Central memory CD8-positive, alpha-beta T cell (primary cell): ENCODE data around the gene NTSR2.

ENCODE experiments used
- ATAC-seq: fragments of 150-1000 bp; cut with Tn5 transposase; replicated peaks from 2 replicates; pipeline ENCODE4 v1.10.0; 2022; ENCODE audit warnings: mild to moderate bottlenecking, moderate FRiP score, moderate number of reproducible peaks; ENCODE audit not compliant: poor library complexity, severe bottlenecking; ENCODE audit errors: extremely low read depth
- DNase-seq, 2 donors: peaks; one replicate each; pipeline ENCODE4 v3.0.0; 2021; ENCODE audit warnings: low spot score in 2 of 2
- H3K27ac Mint-ChIP-seq: one replicate; pipeline ENCODE4 v1.8.0; 2022; ENCODE audit warnings: low read depth, mild to moderate bottlenecking, moderate library complexity, mixed read lengths
- H3K27me3 Mint-ChIP-seq: one replicate; pipeline ENCODE4 v1.8.0; 2022; ENCODE audit warnings: mixed read lengths
- H3K36me3 Mint-ChIP-seq: one replicate; pipeline ENCODE4 v1.8.0; 2022; ENCODE audit warnings: mild to moderate bottlenecking, moderate library complexity, mixed read lengths; ENCODE audit not compliant: insufficient read depth
- H3K4me1 Mint-ChIP-seq: one replicate; pipeline ENCODE4 v1.8.0; 2022; ENCODE audit warnings: mixed read lengths
- H3K4me3 Mint-ChIP-seq: one replicate; pipeline ENCODE4 v1.8.0; 2022; ENCODE audit warnings: mild to moderate bottlenecking, moderate library complexity, mixed read lengths
- H3K9me3 Mint-ChIP-seq: one replicate; pipeline ENCODE4 v1.8.0; 2022; ENCODE audit warnings: mixed read lengths

NTSR2 gene

GRCh38 chr2:11696736-11697102 is 26.7 kb upstream of the NTSR2 start:
- H3K4me1 Mint-ChIP-seq = peaks cover 4% of the 10 kb centered on the region
- H3K9me3 Mint-ChIP-seq = no peaks in the 10 kb centered on the region
- DNase-seq (no peak), ATAC-seq (no peak)
- no peaks in the 10 kb centered on the region for H3K36me3 Mint-ChIP-seq
- no peak overlapping the region for H3K4me3 Mint-ChIP-seq
- H3K27me3 Mint-ChIP-seq = no peaks in the 10 kb centered on the region
- H3K27ac Mint-ChIP-seq = no peak overlapping the region

DNA sequence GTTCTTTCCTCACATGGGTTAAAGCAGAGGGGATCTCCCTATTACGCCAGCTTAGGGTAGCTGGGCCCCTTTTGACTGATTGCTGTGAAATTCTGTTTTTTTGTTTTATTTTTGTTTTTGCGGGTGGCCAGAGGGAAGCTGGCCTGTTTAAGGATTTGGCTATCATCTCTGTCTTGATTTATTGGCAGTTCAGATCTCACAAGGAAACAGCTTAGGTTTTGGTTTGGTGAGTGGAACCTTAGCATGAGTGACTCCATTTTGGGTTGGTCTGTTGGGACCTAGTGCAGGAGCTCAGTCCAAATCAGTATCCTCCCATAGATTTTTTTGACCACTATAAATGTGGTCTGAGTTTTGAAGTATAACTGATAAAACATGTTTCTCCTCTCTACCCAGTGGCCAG is 25.6 kb upstream of the NTSR2 start:
- no peak for DNase-seq
- no peak overlapping the region for H3K27ac Mint-ChIP-seq
- H3K4me3 Mint-ChIP-seq = no peak overlapping the region
- H3K4me1 Mint-ChIP-seq = peaks cover 4% of the 10 kb centered on the region
- no peak for ATAC-seq
- no peaks in the 10 kb centered on the region for H3K9me3 Mint-ChIP-seq
- no peaks in the 10 kb centered on the region for H3K27me3 Mint-ChIP-seq
- no peaks in the 10 kb centered on the region for H3K36me3 Mint-ChIP-seq

GRCh38 chr2:11692966-11693521 is 23.0 kb upstream of the NTSR2 start:
- no peak overlapping the region for H3K4me3 Mint-ChIP-seq
- H3K27me3 Mint-ChIP-seq = peaks cover 5% of the 10 kb centered on the region
- no peaks in the 10 kb centered on the region for H3K9me3 Mint-ChIP-seq
- peak; percentile 48 to 51 for DNase-seq
- no peaks in the 10 kb centered on the region for H3K36me3 Mint-ChIP-seq
- H3K4me1 Mint-ChIP-seq = peaks cover 11% of the 10 kb centered on the region
- ATAC-seq = peak; percentile 70
- H3K27ac Mint-ChIP-seq = no peak overlapping the region

DNA sequence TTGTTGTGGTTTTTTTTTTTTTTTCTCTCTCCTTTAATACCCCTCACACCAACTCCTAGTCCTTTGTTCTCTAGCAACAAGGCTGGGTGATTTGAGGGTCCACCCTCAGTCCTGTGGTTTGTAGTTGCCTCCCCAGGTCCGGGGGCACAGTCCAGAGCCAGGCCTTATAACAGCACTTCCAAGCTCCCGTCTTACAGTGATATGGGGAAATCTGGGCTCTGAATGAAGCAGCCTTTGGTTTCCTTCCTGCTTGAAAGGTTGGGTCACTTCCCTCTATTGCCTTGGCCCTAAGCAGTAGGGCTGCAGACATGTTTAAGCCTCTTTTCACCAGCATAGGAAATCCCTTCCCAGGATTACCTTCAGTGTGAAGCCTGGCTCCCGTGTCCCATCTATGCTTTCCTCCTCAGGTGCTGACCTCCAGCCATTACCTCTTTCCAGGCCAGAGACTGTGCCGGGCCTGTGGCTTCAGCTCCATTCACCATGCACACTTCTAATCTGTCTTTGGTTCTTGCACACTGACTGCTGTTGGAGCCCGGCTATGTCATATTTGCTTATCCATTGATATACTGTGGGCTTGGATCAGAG is 21.2 kb upstream of the NTSR2 start:
- Mint-ChIP-seq H3K4me1 (peaks cover 12% of the 10 kb centered on the region), H3K27ac (no peak overlapping the region), H3K4me3 (no peak overlapping the region), H3K9me3 (no peaks in the 10 kb centered on the region), H3K36me3 (no peaks in the 10 kb centered on the region), H3K27me3 (peaks cover 11% of the 10 kb centered on the region)
- no peak for DNase-seq
- ATAC-seq = no peak

- Mint-ChIP-seq H3K4me3 (no peak overlapping the region), H3K4me1 (peaks cover 12% of the 10 kb centered on the region), H3K27ac (no peak overlapping the region), H3K36me3 (no peaks in the 10 kb centered on the region), H3K9me3 (no peaks in the 10 kb centered on the region), H3K27me3 (peaks cover 39% of the 10 kb centered on the region)
- DNase-seq (peak; percentile 64 to 67), ATAC-seq (peak; percentile 81)
Measured at GRCh38 chr2:11688222-11689069, 18.5 kb upstream of the NTSR2 start.

GRCh38 chr2:11687736-11688135 is 17.7 kb upstream of the NTSR2 start:
- Mint-ChIP-seq H3K27me3 (peaks cover 46% of the 10 kb centered on the region), H3K36me3 (no peaks in the 10 kb centered on the region), H3K27ac (no peak overlapping the region), H3K4me1 (peaks cover 9% of the 10 kb centered on the region), H3K4me3 (no peak overlapping the region), H3K9me3 (no peaks in the 10 kb centered on the region)
- ATAC-seq = no peak
- DNase-seq = no peak

- H3K36me3 Mint-ChIP-seq = peaks cover 3% of the 10 kb centered on the region
- peaks cover 17% of the 10 kb centered on the region for H3K4me1 Mint-ChIP-seq
- H3K27me3 Mint-ChIP-seq = peaks cover 54% of the 10 kb centered on the region
- no peaks in the 10 kb centered on the region for H3K9me3 Mint-ChIP-seq
- DNase-seq (no peak), ATAC-seq (no peak)
- H3K4me3 Mint-ChIP-seq = no peak overlapping the region
- no peak overlapping the region for H3K27ac Mint-ChIP-seq
Measured at GRCh38 chr2:11685906-11686470, 16.0 kb upstream of the NTSR2 start.

- Mint-ChIP-seq H3K9me3 (no peaks in the 10 kb centered on the region), H3K4me3 (no peak overlapping the region), H3K27me3 (peaks cover 54% of the 10 kb centered on the region), H3K27ac (no peak overlapping the region), H3K36me3 (peaks cover 3% of the 10 kb centered on the region), H3K4me1 (peaks cover 17% of the 10 kb centered on the region)
- DNase-seq (no peak), ATAC-seq (no peak)
Measured at GRCh38 chr2:11684894-11685460, 15.0 kb upstream of the NTSR2 start.

DNA sequence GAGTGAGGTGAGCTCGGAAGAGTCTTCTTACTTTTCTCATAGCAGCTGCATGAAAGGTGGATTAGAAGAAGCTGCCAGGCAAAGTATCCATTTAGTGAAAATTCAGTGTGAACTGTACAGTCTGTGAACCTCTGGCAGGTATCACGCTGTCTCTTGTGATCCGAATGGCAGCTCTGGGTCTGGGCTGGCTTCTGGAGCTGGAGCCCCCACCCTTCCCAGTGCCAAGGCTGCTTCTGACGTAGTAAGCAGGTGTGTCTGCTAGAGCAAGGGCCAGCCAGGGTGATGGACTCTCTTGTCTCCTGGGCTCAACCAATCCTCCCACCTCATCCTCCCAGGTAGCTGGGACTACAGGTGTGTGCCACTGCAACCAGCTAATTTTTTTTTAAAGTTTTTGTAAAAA is 14.0 kb upstream of the NTSR2 start:
- H3K4me1 Mint-ChIP-seq = peaks cover 17% of the 10 kb centered on the region
- DNase-seq (no peak), ATAC-seq (no peak)
- no peak overlapping the region for H3K27ac Mint-ChIP-seq
- no peaks in the 10 kb centered on the region for H3K9me3 Mint-ChIP-seq
- peaks cover 3% of the 10 kb centered on the region for H3K36me3 Mint-ChIP-seq
- H3K4me3 Mint-ChIP-seq = no peak overlapping the region
- H3K27me3 Mint-ChIP-seq = peaks cover 62% of the 10 kb centered on the region

GRCh38 chr2:11683476-11683875 is 13.5 kb upstream of the NTSR2 start:
- Mint-ChIP-seq H3K9me3 (no peaks in the 10 kb centered on the region), H3K4me1 (peaks cover 14% of the 10 kb centered on the region), H3K4me3 (no peak overlapping the region), H3K27ac (no peak overlapping the region), H3K27me3 (peaks cover 66% of the 10 kb centered on the region), H3K36me3 (peaks cover 3% of the 10 kb centered on the region)
- ATAC-seq (no peak), DNase-seq (no peak)

- Mint-ChIP-seq H3K36me3 (peaks cover 3% of the 10 kb centered on the region), H3K27me3 (peaks cover 68% of the 10 kb centered on the region)
Measured at GRCh38 chr2:11682590-11682915, 12.6 kb upstream of the NTSR2 start.

GRCh38 chr2:11681722-11682589 is 12.0 kb upstream of the NTSR2 start:
- Mint-ChIP-seq H3K9me3 (no peaks in the 10 kb centered on the region), H3K36me3 (peaks cover 3% of the 10 kb centered on the region), H3K27ac (no peak overlapping the region), H3K4me3 (no peak overlapping the region), H3K27me3 (peaks cover 74% of the 10 kb centered on the region), H3K4me1 (peaks cover 8% of the 10 kb centered on the region)
- no peak for ATAC-seq
- peak; percentile 23 to 32 for DNase-seq

More at GRCh38 chr2:11682590-11682915, 12.6 kb upstream of the NTSR2 start:
- DNase-seq (no peak), ATAC-seq (no peak)
- H3K4me1 Mint-ChIP-seq = peaks cover 8% of the 10 kb centered on the region
- no peaks in the 10 kb centered on the region for H3K9me3 Mint-ChIP-seq
- no peak overlapping the region for H3K4me3 Mint-ChIP-seq
- H3K27ac Mint-ChIP-seq = no peak overlapping the region
